Testis (tissue), 5 donors: Measurements from ENCODE around the gene PKP2. TPM values are rescaled to one million over a fixed set of nuclear protein-coding genes. Genes with fewer than 3 reads are reported as not detected.

ENCODE experiments used
- DNase-seq: peaks from one replicate; pipeline ENCODE4 v3.0.0-alpha.2; 2019
- H3K27ac ChIP-seq, 2 donors: fragments of 200-600 bp; sonication (generic); one replicate each; pipeline ENCODE4 v1.5.1; 2019
- H3K27me3 ChIP-seq: fragments of 200-600 bp; sonication (generic); one replicate; pipeline ENCODE4 v1.5.1; 2019
- H3K36me3 ChIP-seq: fragments of 200-600 bp; sonication (generic); one replicate; pipeline ENCODE4 v1.5.1; 2017; ENCODE audit warnings: low read depth; ENCODE audit errors: missing control alignments
- H3K4me1 ChIP-seq: fragments of 200-600 bp; sonication (generic); one replicate; pipeline ENCODE4 v1.5.1; 2019
- H3K4me3 ChIP-seq, 2 donors: fragments of 200-600 bp; sonication (generic); one replicate each; pipeline ENCODE4 v1.5.1; 2017 to 2019
- H3K9me3 ChIP-seq: fragments of 200-600 bp; sonication (generic); one replicate; pipeline ENCODE4 v1.5.1; 2017
- POLR2A ChIP-seq: fragments of 450-650 bp; IDR thresholded peaks from one replicate; pipeline ENCODE4 v1.6.1; 2017; ENCODE audit warnings: antibody characterized with exemption, mild to moderate bottlenecking, moderate library complexity
- WGBS, 2 donors: methylation state at CpG; one replicate each; pipeline ENCODE4 v1.1.5; 2018; 5-methylcytosine and 5-hydroxymethylcytosine counted together
- intact Hi-C: fragments of 100-400 bp; cut with DNase I; formaldehyde crosslinking; loops from one replicate; pipeline ENCODE4 v1.15.1; 2023; ENCODE audit warnings: low total_unique reads
- long read RNA-seq, 2 donors: transcript quantifications; one replicate each; lab custom pipeline, GENCODE V29; 2026
- polyA plus RNA-seq: library from polyadenylated mRNA; stranded (reverse); fragments of 350-450 nt; fragmentation: Illumina TruSeq; extraction: RNeasy Lipid Tissue Mini Kit (QIAGEN cat#74804); gene quantifications from one replicate; pipeline ENCODE4 v1.2.3, GENCODE V29; 2014; ENCODE audit warnings: low read depth, low replicate concordance; ENCODE audit not compliant: insufficient read depth
- total RNA-seq, 2 donors: library from RNA; depleted of rRNA; stranded (reverse); fragments of >200 nt; gene quantifications; one replicate each; pipeline ENCODE4 v1.2.3, GENCODE V29; 2016
- TF ChIP-seq, protein P1 (sequence below), 3 experiments: fragments of 450-650 bp in 2 of 3; fragments of 200-600 bp in 1 of 3; sonication (generic) in 1 of 3; IDR thresholded peaks; one replicate each; pipeline ENCODE4 v1.5.1; 2016 to 2019; ENCODE audit warnings: antibody characterized with exemption in 3 of 3, mild to moderate bottlenecking in 2 of 3, moderate library complexity in 1 of 3

The PKP2 gene
- 10 to 100 TPM; 18.9 to 22.3 TPM for total RNA-seq
- polyA plus RNA-seq, result 14.8 TPM
- long read RNA-seq, donor 1, full-length matches to known transcripts, result 9 of 9 reads
- long read RNA-seq, donor 1, partial matches to known transcripts, result 0 of 9 reads
- long read RNA-seq, donor 1, other reads (novel, unspliced or antisense), result 0 of 9 reads
- long read RNA-seq, donor 2, full-length matches to known transcripts, result 2 of 2 reads
- long read RNA-seq, donor 2, partial matches to known transcripts, result 0 of 2 reads
- long read RNA-seq, donor 2, other reads (novel, unspliced or antisense), result 0 of 2 reads

DNA sequence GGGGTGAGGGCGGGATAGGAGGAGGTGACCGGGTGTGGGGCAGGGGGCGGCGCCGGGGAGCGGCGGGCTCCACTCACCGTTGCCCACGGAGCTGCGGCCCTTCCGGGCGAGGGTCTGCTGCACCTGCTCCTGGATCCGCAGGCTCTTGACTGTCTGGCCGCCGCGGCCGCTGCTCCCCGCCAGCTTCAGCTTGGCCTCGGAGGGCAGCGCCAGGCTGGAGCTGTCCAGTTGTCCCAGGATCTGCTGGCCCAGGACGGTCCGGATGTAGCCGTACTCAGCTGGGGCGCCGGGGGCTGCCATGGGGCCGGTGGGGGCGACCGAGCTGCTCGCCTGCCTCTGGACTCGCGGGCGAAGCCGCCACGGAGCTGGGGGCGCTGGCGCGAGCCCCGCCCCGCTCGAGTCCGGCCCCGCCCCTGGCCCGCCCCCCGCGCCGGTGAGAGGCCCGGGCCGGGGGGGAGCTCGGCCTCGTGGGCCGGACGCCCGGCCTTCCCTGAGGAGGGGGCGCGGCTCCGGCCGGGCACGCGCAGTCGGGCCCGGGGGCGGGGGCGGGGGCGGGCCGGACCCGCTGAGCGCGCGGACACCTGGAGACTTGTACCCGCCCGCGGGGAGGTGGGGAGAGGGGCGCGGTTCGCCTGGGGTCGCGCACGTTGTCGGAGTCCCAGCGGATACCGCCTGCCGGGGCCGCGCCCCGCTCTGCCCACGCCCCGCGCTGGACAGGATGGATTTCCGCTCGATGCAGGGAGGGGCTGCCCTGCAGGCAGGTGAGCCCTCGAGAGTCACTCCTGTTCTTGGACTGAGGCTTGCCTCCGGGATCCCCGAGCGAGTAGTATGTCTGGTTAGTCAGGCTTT lies at the start of gene PKP2:
Gene PKP2 (minus strand): TSS at position 346 of the 849 bp plus-strand sequence. CDS start 46 bp downstream, at position 300.
- H3K27me3 ChIP-seq, result no peaks in the 10 kb centered on the region
- peak within 1 kb of the TSS; percentile 75 to 87 for H3K4me3 ChIP-seq
- 0% methylated on average over 7 to 77 of the region's 94 CpGs for WGBS, 2 donors
- TF ChIP-seq, protein P1, sequence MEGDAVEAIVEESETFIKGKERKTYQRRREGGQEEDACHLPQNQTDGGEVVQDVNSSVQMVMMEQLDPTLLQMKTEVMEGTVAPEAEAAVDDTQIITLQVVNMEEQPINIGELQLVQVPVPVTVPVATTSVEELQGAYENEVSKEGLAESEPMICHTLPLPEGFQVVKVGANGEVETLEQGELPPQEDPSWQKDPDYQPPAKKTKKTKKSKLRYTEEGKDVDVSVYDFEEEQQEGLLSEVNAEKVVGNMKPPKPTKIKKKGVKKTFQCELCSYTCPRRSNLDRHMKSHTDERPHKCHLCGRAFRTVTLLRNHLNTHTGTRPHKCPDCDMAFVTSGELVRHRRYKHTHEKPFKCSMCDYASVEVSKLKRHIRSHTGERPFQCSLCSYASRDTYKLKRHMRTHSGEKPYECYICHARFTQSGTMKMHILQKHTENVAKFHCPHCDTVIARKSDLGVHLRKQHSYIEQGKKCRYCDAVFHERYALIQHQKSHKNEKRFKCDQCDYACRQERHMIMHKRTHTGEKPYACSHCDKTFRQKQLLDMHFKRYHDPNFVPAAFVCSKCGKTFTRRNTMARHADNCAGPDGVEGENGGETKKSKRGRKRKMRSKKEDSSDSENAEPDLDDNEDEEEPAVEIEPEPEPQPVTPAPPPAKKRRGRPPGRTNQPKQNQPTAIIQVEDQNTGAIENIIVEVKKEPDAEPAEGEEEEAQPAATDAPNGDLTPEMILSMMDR (IDR thresholded peaks at IDR 0.05), result no peak
- no peak for TF ChIP-seq POLR2A
- H3K4me1 ChIP-seq, result peaks cover 13% of the 10 kb centered on the region
- intact Hi-C loops, result no loop called here
- no peaks in the 10 kb centered on the region for H3K36me3 ChIP-seq
- no peaks in the 10 kb centered on the region for H3K9me3 ChIP-seq
- peak; percentile 72 for DNase-seq
- H3K27ac ChIP-seq, result peak within 1 kb of the TSS; percentile 65

DNA sequence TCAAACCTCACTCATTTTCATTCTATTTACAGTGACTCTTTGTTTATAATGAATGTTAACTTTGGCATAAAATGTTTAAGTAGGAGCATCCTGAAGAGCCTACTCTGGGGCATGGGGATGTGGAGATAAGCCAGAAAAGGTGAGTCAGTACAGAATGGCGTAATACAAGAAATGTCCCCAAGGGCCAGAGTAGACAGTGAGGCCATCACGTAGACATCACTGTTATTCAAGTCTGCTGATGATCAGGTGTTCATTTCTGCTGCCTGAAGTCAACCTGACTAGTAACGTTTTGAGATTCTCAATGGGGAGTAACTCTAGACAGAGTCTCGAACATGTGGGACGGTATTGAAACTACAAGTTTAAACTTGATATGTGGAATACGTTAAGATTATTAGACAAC lies 47.6 kb upstream of the PKP2 start:
- Histone ChIP-seq H3K9me3 (no peaks in the 10 kb centered on the region), H3K36me3 (no peaks in the 10 kb centered on the region), H3K27ac (no peak overlapping the region), H3K4me1 (no peaks in the 10 kb centered on the region), H3K27me3 (no peaks in the 10 kb centered on the region), H3K4me3 (no peak overlapping the region)
- WGBS, 2 donors, result 92 to 93% methylated on average over 6 of the region's 6 CpGs
- no peak for DNase-seq
- intact Hi-C loops, result no loop called here
- TF ChIP-seq POLR2A, result no peak
- TF ChIP-seq, protein P1 (IDR thresholded peaks at IDR 0.05), result no peak

DNA sequence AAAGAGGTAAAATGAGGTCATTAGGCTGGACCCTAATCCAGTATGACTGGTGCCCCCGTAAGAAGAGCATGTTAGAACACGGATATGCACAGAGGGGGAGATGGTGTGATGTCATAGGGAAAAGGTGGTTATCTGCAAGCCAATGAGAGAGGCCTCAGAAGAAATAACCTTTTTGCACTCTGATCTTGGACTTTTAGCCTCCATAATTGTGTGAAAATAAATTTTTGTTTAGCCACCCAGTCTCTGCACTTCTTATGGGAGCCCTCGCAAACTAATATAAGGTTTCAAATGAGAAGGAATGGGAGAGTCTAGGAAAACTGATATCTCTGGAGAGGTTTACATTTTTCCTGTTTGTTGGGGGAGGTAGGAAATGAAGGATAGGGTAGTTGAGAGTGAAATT lies 43.2 kb upstream of the PKP2 start:
- no peaks in the 10 kb centered on the region for H3K4me1 ChIP-seq
- H3K27ac ChIP-seq, result no peak overlapping the region
- H3K36me3 ChIP-seq, result no peaks in the 10 kb centered on the region
- H3K9me3 ChIP-seq, result no peaks in the 10 kb centered on the region
- H3K27me3 ChIP-seq, result no peaks in the 10 kb centered on the region
- WGBS, 2 donors, result 62 to 64% methylated on average over 3 of the region's 3 CpGs
- no peak for TF ChIP-seq POLR2A
- TF ChIP-seq, protein P1 (IDR thresholded peaks at IDR 0.05), result no peak
- intact Hi-C loops, result no loop called here
- no peak overlapping the region for H3K4me3 ChIP-seq
- no peak for DNase-seq

DNA sequence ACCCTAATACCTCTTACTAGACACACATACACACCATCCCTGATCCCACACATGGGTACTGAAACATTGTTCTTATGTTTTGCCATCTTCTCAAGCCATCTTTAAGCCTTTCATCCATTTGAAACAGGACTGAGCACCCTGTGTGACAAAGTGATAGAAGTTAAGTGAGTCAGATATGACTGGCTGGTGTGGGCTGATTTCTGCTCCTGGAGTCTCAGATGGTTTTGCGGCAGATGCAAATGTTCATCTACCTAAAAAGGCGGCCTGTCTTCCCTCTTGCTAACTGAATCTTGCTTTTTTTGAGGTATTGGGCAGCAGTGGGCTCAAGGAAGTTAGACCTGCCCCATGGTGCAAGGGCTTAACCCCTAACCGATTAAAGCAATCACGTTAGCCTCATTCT lies 30.4 kb upstream of the PKP2 start:
- DNase-seq, result no peak
- H3K27me3 ChIP-seq, result no peaks in the 10 kb centered on the region
- no peaks in the 10 kb centered on the region for H3K36me3 ChIP-seq
- TF ChIP-seq POLR2A, result no peak
- TF ChIP-seq, protein P1 (IDR thresholded peaks at IDR 0.05), result no peak
- H3K27ac ChIP-seq, result no peak overlapping the region
- H3K4me3 ChIP-seq, result no peak overlapping the region
- H3K9me3 ChIP-seq, result no peaks in the 10 kb centered on the region
- intact Hi-C loops, result no loop called here
- WGBS, 2 donors, result 54 to 85% methylated on average over 4 of the region's 4 CpGs
- H3K4me1 ChIP-seq, result no peaks in the 10 kb centered on the region
